Erythroblast (primary cell): ENCODE results near the gene ARHGEF10L.
"Not testable (repeated sequence)": the region's sequence is repeated elsewhere in the genome, so short reads cannot be mapped to it uniquely, and the experiment has no call there.

ENCODE experiments used
- DNase-seq, 2 experiments: peaks; one replicate each; lab custom pipeline; 2025; lab: John Stamatoyannopoulos, UW
- GATA1 ChIP-seq: IDR thresholded peaks from 2 replicates; pipeline ENCODE4 v1.6.1; 2011; ENCODE audit warnings: low read depth, mild to moderate bottlenecking, control low read depth, low read length, moderate library complexity
- POLR2A ChIP-seq: IDR thresholded peaks from 2 replicates; pipeline ENCODE4 v1.6.1; 2011; ENCODE audit warnings: mild to moderate bottlenecking, low read length

ARHGEF10L gene, protein sequence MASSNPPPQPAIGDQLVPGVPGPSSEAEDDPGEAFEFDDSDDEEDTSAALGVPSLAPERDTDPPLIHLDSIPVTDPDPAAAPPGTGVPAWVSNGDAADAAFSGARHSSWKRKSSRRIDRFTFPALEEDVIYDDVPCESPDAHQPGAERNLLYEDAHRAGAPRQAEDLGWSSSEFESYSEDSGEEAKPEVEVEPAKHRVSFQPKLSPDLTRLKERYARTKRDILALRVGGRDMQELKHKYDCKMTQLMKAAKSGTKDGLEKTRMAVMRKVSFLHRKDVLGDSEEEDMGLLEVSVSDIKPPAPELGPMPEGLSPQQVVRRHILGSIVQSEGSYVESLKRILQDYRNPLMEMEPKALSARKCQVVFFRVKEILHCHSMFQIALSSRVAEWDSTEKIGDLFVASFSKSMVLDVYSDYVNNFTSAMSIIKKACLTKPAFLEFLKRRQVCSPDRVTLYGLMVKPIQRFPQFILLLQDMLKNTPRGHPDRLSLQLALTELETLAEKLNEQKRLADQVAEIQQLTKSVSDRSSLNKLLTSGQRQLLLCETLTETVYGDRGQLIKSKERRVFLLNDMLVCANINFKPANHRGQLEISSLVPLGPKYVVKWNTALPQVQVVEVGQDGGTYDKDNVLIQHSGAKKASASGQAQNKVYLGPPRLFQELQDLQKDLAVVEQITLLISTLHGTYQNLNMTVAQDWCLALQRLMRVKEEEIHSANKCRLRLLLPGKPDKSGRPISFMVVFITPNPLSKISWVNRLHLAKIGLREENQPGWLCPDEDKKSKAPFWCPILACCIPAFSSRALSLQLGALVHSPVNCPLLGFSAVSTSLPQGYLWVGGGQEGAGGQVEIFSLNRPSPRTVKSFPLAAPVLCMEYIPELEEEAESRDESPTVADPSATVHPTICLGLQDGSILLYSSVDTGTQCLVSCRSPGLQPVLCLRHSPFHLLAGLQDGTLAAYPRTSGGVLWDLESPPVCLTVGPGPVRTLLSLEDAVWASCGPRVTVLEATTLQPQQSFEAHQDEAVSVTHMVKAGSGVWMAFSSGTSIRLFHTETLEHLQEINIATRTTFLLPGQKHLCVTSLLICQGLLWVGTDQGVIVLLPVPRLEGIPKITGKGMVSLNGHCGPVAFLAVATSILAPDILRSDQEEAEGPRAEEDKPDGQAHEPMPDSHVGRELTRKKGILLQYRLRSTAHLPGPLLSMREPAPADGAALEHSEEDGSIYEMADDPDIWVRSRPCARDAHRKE (N-terminal part only)

DNA sequence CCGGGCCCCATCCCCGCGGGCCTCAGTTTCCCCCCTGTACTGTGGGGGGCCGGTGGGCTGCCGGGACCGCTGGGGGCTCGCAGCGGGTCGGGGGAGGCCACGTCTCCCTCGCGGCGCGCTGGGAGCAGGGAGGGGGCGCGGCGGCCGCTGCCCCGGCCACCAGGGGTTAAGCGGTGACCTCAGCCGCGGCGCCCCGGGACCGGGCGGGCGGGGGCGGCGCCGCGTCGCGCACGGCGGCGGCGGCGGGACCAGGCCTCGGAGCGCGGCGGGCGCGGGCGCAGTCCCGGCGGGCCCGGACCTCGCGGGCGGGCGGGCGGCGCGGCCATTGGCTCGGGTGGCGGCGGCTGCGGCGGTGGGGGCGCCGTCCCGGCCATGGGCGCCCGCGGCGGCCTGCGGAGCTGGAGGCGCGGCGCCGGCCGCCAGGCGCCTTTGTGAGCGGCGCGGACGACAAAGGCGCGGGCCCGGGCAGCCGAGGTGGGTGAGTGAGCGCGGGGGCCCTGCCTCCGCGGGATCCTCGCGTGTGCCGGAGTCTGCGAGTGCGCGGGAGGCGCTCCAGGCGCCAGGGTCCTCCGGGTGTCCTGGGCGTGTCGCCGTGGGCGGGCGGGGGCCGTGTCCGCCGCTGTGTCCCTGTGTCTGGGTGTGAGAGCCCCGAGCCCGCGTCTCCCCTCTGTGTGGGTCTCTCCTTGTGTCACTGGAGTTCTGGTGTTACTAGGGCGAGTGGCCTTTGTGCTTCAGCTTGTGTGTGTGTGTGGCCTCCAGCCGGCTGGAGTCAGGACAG lies at the start of gene ARHGEF10L:
TSS of gene ARHGEF10L (plus strand) at position 222 of the 778 bp plus-strand sequence. CDS start 40,898 bp downstream, outside the sequence.
- TF ChIP-seq GATA1 (no peak), POLR2A (no peak)
- DNase-seq, result no peak

DNA sequence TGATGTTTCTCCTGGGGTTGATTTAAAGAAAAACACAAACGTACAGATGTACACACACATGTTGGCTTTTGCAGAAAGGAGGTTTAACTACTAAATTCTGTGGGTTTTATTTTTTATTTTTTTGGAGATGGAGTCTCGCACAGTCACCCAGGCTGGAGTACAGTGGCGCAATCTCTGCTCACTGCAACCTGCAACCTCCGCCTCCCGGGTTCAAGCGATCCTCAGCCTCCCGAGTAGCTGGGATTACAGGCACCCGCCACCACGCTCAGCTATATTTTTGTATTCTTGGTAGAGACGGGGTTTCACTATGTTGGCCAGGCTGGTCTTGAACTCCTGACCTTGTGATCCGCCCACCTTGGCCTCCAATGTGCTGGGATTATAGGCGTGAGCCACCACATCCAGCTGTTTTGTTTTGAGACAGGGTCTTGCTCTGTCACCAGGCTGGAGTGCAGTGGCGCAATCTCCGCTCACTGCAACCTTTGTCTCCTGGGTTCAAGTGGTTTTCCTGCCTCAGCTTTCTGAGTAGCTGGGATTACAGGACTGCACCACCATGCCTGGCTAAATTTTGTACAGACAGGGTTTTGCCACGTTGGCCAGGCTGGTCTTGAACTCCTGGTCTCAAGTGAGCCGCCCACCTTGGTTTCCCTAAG lies 49.6 kb upstream of the ARHGEF10L start:
- not testable (repeated sequence) for DNase-seq

DNA sequence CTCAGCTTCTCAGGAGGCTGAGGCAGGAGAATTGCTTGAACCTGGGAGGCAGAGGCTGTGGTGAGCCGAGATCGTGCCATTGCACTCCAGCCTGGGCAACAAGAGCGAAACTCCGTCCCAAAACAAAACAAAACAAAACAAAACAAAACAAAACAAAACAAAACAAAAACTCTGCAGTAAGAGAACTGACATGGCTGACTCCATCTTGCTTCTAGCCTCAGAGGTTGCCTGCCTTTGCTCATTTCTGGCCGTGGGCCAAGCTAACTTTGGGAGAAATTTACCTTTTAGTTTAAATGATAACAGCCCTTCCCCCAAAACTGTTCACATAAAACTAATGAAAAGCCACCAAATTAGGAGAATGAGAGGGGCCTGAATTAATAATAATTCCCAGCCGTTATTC lies 48.8 kb upstream of the ARHGEF10L start:
- DNase-seq, result not testable (repeated sequence)

DNA sequence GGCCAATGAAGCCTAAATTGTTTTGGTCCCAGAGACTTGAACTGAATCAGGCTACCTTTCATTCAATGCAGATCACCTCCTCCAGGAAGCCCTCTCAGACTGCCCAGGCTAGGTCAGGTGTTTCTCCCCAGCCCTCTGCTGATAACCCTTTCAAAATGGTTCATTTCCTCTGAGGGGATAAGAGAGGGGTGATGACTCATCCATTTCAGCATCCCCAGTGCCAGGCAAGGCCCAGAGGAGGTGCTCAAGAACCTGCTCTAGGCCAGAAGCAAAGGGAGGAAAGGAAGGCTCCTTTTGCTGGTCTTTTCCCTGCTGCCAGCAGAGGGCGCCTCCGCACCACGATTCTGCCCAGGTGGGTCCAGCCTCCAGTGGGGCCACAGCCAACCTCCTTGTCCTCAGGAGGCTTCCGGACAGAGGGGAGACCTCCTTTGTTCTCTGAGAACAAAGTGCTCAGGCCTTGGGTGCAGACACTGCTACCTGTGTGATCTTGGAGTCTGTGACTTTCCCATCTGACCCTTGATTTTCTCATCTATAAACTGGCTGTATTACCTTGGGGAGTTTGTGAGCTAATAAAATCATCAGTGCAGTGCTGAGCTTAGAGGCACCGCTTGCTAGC lies 45.3 kb upstream of the ARHGEF10L start:
- TF ChIP-seq POLR2A (no peak), GATA1 (no peak)
- peak; percentile 65 to 84 for DNase-seq

DNA sequence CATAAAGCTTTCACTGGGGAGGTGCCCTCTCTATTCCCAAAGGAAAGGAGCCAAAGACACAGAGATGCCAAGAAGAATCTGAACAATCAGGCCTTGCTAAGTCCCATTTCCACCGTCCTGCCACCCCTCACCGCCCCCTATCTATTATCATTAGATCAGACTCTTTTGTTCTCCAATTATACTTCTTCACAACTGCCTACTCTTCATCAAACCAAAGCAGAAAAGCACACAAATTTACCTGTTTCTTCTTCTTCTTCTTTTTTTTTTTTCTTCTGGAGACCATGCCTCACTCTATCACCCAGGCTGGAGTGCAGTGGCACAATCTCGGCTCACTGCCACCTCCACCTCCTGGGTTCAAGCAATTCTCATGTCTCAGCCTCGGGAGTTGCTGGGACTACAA lies 43.1 kb upstream of the ARHGEF10L start:
- DNase-seq, result no peak
- TF ChIP-seq GATA1 (no peak), POLR2A (no peak)

DNA sequence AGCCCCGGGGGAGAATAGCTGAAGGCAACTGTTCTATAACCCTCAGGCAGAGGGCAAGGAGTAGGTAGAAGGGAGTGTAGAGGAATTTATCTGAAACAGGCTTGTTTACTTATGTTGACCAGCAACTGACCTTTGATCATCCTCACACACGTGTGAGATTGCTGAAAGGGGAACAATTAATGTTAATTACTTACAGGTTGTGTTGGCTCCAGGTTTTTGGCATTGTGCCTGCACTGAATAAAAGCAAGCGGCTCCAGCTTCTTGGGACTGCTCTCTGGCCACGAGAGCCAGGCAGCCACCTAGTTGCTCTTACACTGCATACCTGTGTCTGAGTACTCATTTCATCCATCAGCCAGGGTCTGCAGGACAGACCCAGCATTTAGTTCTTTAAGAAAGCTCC lies 41.3 kb upstream of the ARHGEF10L start:
- no peak for DNase-seq
- TF ChIP-seq GATA1, result no peak
- no peak for TF ChIP-seq POLR2A

DNA sequence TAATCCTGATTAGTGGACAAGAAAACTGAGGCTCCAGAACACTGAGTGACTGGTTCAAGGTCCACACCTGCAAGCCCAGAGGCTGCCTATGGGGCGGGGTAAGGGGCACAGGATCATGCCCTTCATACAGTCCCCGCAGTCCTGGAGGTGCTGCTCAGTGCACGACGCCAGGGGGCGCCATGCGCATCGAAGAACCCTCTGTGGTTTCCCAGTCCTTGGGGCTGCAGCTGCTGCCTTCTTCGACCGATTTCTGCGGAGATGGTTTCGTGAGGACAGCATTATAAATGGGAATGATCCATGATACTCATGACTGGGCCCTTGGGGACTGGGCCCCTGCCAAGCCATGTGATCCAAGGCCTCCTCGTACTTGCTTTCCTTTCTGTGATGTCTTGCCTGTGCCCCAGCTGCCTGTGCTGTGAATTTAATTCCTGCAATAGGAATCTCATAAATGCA lies 37.1 kb upstream of the ARHGEF10L start:
- DNase-seq, result peak; percentile 58 to 79
- TF ChIP-seq GATA1, result no peak
- no peak for TF ChIP-seq POLR2A

DNA sequence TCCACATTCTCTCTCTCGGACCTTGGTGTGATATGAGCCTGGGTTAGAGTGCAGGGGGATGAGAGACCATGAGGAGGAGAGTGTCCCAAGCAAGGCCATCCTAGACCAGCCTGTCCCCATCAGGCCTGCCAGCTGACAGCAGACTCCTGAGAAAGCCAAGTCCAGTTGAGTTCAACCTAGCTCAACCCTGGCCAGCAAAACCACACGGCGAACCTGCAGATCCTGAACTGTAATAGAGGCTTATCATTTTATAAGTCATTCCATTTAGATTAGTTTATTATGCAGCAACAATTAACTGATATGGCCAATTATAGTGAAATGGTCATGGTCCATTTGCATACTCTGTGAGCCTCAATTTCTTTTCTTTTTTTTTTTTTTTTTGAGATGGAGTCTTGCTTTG lies 36.4 kb upstream of the ARHGEF10L start:
- TF ChIP-seq POLR2A, result no peak
- no peak for TF ChIP-seq GATA1
- no peak for DNase-seq

DNA sequence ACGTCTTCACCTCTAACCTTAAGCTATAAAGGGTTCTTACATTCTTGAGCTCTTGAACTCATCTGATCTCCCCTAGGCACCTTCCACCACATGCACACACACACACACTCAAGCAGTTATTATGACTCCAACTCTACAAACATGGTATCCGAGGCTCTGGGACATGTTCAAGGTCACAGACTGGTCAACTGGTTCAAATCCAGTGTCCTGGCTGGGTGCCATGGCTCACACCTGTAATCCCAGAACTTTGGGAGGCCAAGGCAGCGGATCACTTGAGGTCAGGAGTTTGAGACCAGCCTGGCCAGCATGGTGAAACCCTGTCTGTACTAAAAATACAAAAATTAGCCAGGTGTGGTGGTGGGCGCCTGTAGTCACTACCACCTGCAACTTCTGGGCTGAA lies 32.3 kb upstream of the ARHGEF10L start:
- DNase-seq, result not testable (repeated sequence)

DNA sequence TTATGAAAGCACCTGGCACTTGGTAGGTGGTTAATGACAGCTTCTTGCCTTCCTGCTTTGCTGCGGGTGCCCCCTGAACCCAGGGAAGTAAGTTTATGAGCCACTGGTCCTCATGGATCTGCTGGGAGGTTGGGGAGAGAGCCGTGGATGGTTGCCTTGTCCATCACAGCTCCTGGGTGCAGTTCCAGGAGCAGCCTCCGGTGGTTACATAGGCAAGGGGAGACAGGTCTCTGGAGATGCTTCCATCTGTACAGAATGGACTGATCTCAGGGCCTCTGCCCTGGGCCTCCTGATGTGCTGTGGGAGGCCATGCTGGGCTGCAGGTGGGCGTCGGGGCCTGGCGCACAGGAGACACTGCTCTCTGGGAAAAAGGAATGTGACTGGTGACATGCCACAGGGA lies 31.6 kb upstream of the ARHGEF10L start:
- no peak for TF ChIP-seq POLR2A
- TF ChIP-seq GATA1, result no peak
- DNase-seq, result no peak

DNA sequence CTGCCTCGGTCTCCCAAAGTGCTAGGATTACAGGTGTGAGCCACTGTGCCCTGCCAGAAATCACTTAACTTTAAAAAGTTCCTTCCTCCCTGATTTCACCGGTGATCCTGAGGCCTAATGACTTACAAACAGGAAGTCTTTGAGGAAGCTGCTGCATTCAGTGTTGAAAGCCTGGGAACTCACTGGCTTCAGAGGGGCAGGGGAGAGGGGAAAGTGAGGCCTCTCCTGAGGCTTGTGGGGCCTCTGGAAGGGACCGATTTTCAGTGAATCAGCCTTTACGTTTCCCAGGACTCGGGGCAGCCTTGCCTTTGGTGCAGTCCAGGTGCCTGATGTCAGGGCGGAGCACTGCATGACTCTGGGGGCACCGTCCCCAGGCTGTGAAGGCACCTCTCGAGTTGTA lies 30.1 kb upstream of the ARHGEF10L start:
- TF ChIP-seq POLR2A, result no peak
- TF ChIP-seq GATA1, result no peak
- DNase-seq, result no peak

DNA sequence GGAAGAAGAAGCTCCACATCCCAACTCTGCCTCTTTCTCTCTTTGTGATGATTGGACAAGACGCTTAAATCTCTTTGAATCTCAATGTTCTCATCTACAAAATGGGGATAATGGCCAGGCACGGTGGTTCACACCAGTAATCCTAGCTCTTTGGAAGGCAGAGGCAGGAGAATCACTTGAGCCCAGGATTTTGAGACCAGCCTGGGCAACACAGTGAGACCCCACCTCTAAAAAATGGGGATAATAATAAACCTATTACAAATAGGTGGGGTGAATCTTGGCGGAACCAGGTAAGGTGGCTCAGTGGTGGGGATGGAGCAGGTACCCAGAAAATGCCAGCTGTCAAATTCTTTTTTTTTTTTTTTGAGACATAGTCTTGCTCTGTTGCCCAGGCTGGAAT lies 29.4 kb upstream of the ARHGEF10L start:
- no peak for TF ChIP-seq GATA1

More for the DNA sequence above, 29.4 kb upstream of the ARHGEF10L start:
- DNase-seq, result no peak
